Activated CD4-positive, alpha-beta memory T cell treated with anti-CD3 and anti-CD28 coated beads for 36 hours (primary cell): Measurements from ENCODE around the gene HECTD4. TPM values are rescaled to one million over a fixed set of nuclear protein-coding genes. Genes with fewer than 3 reads are reported as not detected.

ENCODE experiments used
- CTCF ChIA-PET: fragments of 350-600 bp; sonication (Branson Sonifier 250); formaldehyde crosslinking; loops from one replicate; lab custom pipeline; 2021; ENCODE audit warnings: antibody characterized with exemption, inconsistent platforms; lab: Charles Lee
- POLR2A ChIA-PET: fragments of 350-600 bp; sonication (Branson Sonifier 250); formaldehyde crosslinking; loops from one replicate; lab custom pipeline; 2021; ENCODE audit warnings: antibody characterized with exemption; lab: Charles Lee
- DNase-seq: peaks from one replicate; pipeline ENCODE4 v3.0.0-alpha.2; 2020
- H3K27ac Mint-ChIP-seq: one replicate; pipeline ENCODE4 v1.8.0; 2021; ENCODE audit warnings: mixed read lengths
- H3K27me3 Mint-ChIP-seq: one replicate; pipeline ENCODE4 v1.8.0; 2021; ENCODE audit warnings: mixed read lengths
- H3K36me3 Mint-ChIP-seq: one replicate; pipeline ENCODE4 v1.8.0; 2021; ENCODE audit warnings: mixed read lengths
- H3K4me1 Mint-ChIP-seq: one replicate; pipeline ENCODE4 v1.8.0; 2021; ENCODE audit warnings: low read depth, mixed read lengths
- H3K4me3 Mint-ChIP-seq: one replicate; pipeline ENCODE4 v1.8.0; 2021; ENCODE audit warnings: mild to moderate bottlenecking, mixed read lengths
- H3K9me3 Mint-ChIP-seq: one replicate; pipeline ENCODE4 v1.8.0; 2021; ENCODE audit warnings: mixed read lengths
- intact Hi-C: fragments of 100-400 bp; cut with micrococcal nuclease; formaldehyde crosslinking; loops from one replicate; pipeline ENCODE4 v1.15.1; 2023
- total RNA-seq, 2 experiments: library from RNA; stranded (reverse); gene quantifications; one replicate each; pipeline ENCODE4 v1.2.3, GENCODE V29; 2021

The HECTD4 gene
- total RNA-seq, 2 experiments from 2014 or later = 24.0 to 24.4 TPM

GRCh38 chr12:112191201-112191600, 191.0 kb downstream of the HECTD4 start:
- intact Hi-C loops = no loop called here
- Mint-ChIP-seq H3K27me3 (no peaks in the 10 kb centered on the region), H3K4me1 (no peaks in the 10 kb centered on the region), H3K36me3 (peaks cover 15% of the 10 kb centered on the region), H3K9me3 (no peaks in the 10 kb centered on the region), H3K27ac (no peak overlapping the region), H3K4me3 (no peak overlapping the region)
- POLR2A ChIA-PET = no interaction called here
- no peak for DNase-seq
- CTCF ChIA-PET = no interaction called here

- Mint-ChIP-seq H3K4me3 (no peak overlapping the region), H3K27me3 (no peaks in the 10 kb centered on the region), H3K9me3 (no peaks in the 10 kb centered on the region), H3K4me1 (no peaks in the 10 kb centered on the region), H3K27ac (no peak overlapping the region), H3K36me3 (peaks cover 16% of the 10 kb centered on the region)
- POLR2A ChIA-PET = no interaction called here
- intact Hi-C loops = no loop called here
- CTCF ChIA-PET = no interaction called here
- no peak for DNase-seq
Measured at GRCh38 chr12:112190231-112191025, 191.8 kb downstream of the HECTD4 start.

- ChIA-PET CTCF (no interaction called here), POLR2A (no interaction called here)
- DNase-seq = no peak
- H3K36me3 Mint-ChIP-seq = peaks cover 19% of the 10 kb centered on the region
- intact Hi-C loops = loop anchor here (10.0 kb wide), 1 partner anchor 243 kb away; no protein-coding TSS in a partner anchor
- H3K4me1 Mint-ChIP-seq = peaks cover 7% of the 10 kb centered on the region
- H3K27me3 Mint-ChIP-seq = no peaks in the 10 kb centered on the region
- H3K9me3 Mint-ChIP-seq = no peaks in the 10 kb centered on the region
- H3K4me3 Mint-ChIP-seq = no peak overlapping the region
- no peak overlapping the region for H3K27ac Mint-ChIP-seq
Measured at GRCh38 chr12:112188130-112188830, 194.0 kb downstream of the HECTD4 start.

- CTCF ChIA-PET = interaction anchor here (2.0 kb wide), 1 partner anchor 13 kb away, joined by 6 read pairs; no protein-coding TSS in a partner anchor
Measured at GRCh38 chr12:112185093-112185923, 196.9 kb downstream of the HECTD4 start.

GRCh38 chr12:112184056-112184887, 198.0 kb downstream of the HECTD4 start:
- Mint-ChIP-seq H3K36me3 (peaks cover 15% of the 10 kb centered on the region), H3K4me3 (no peak overlapping the region), H3K4me1 (peaks cover 20% of the 10 kb centered on the region), H3K27me3 (no peaks in the 10 kb centered on the region), H3K27ac (no peak overlapping the region), H3K9me3 (no peaks in the 10 kb centered on the region)
- POLR2A ChIA-PET = interaction anchor here (1.7 to 1.8 kb wide), 2 partner anchors 54 to 58 kb away, joined by 6 to 7 read pairs; partner anchors contain the start of gene TRAFD1
- intact Hi-C loops = loop anchor here (10.0 kb wide), 1 partner anchor 239 kb away; no protein-coding TSS in a partner anchor
- DNase-seq = no peak
- CTCF ChIA-PET = no interaction called here

More at GRCh38 chr12:112185093-112185923, 196.9 kb downstream of the HECTD4 start:
- Mint-ChIP-seq H3K4me1 (peaks cover 19% of the 10 kb centered on the region), H3K27ac (no peak overlapping the region), H3K36me3 (peaks cover 17% of the 10 kb centered on the region), H3K4me3 (no peak overlapping the region), H3K9me3 (no peaks in the 10 kb centered on the region), H3K27me3 (no peaks in the 10 kb centered on the region)
- intact Hi-C loops = loop anchor here (10.0 kb wide), 1 partner anchor 241 kb away; no protein-coding TSS in a partner anchor
- POLR2A ChIA-PET = no interaction called here
- DNase-seq = no peak

GRCh38 chr12:112183141-112184021, 198.8 kb downstream of the HECTD4 start:
- peak; percentile 69 for DNase-seq
- no peak overlapping the region for H3K4me3 Mint-ChIP-seq
- POLR2A ChIA-PET = interaction anchor here (0.6 to 1.8 kb wide), 3 partner anchors 53 to 191 kb away, joined by 4 to 7 read pairs (median 6); partner anchors contain the start of gene TRAFD1

GRCh38 chr12:112182499-112182898, 199.7 kb downstream of the HECTD4 start:
- intact Hi-C loops = loop anchor here (2.0 to 10.0 kb wide), 2 partner anchors 86 to 238 kb away; no protein-coding TSS in a partner anchor
- Mint-ChIP-seq H3K4me3 (no peak overlapping the region), H3K4me1 (peaks cover 20% of the 10 kb centered on the region), H3K36me3 (peaks cover 17% of the 10 kb centered on the region), H3K27me3 (no peaks in the 10 kb centered on the region), H3K27ac (no peak overlapping the region), H3K9me3 (no peaks in the 10 kb centered on the region)
- CTCF ChIA-PET = interaction anchor here (0.7 kb wide), 1 partner anchor 193 kb away, joined by 3 read pairs; no protein-coding TSS in a partner anchor
- POLR2A ChIA-PET = interaction anchor here (1.7 to 1.8 kb wide), 2 partner anchors 52 to 57 kb away, joined by 6 to 7 read pairs; partner anchors contain the start of gene TRAFD1
- no peak for DNase-seq

More at GRCh38 chr12:112183141-112184021, 198.8 kb downstream of the HECTD4 start:
- peaks cover 20% of the 10 kb centered on the region for H3K4me1 Mint-ChIP-seq
- peak overlapping the region; percentile 46 for H3K27ac Mint-ChIP-seq
- no peaks in the 10 kb centered on the region for H3K9me3 Mint-ChIP-seq
- H3K36me3 Mint-ChIP-seq = peaks cover 17% of the 10 kb centered on the region
- intact Hi-C loops = loop anchor here (1.0 to 10.0 kb wide), 4 partner anchors 53 to 239 kb away; no protein-coding TSS in a partner anchor
- CTCF ChIA-PET = interaction anchor here (0.6 kb wide), 1 partner anchor 205 kb away, joined by 3 read pairs; no protein-coding TSS in a partner anchor
- H3K27me3 Mint-ChIP-seq = no peaks in the 10 kb centered on the region

- no peak overlapping the region for H3K27ac Mint-ChIP-seq
- peaks cover 14% of the 10 kb centered on the region for H3K36me3 Mint-ChIP-seq
- ChIA-PET POLR2A (interaction anchor here (0.6 kb wide), 1 partner anchor 47 kb away, joined by 3 read pairs; no protein-coding TSS in a partner anchor), CTCF (no interaction called here)
- intact Hi-C loops = loop anchor here (10.0 kb wide), 1 partner anchor 236 kb away; no protein-coding TSS in a partner anchor
- H3K9me3 Mint-ChIP-seq = no peaks in the 10 kb centered on the region
- no peak overlapping the region for H3K4me3 Mint-ChIP-seq
- H3K4me1 Mint-ChIP-seq = peaks cover 20% of the 10 kb centered on the region
- H3K27me3 Mint-ChIP-seq = no peaks in the 10 kb centered on the region
- no peak for DNase-seq
Measured at GRCh38 chr12:112180422-112180821, 201.8 kb downstream of the HECTD4 start.

- Mint-ChIP-seq H3K27ac (no peak overlapping the region), H3K27me3 (no peaks in the 10 kb centered on the region), H3K9me3 (no peaks in the 10 kb centered on the region), H3K4me3 (no peak overlapping the region), H3K4me1 (peaks cover 20% of the 10 kb centered on the region), H3K36me3 (peaks cover 17% of the 10 kb centered on the region)
- CTCF ChIA-PET = no interaction called here
- POLR2A ChIA-PET = no interaction called here
- intact Hi-C loops = loop anchor here (10.0 kb wide), 1 partner anchor 235 kb away; no protein-coding TSS in a partner anchor
- DNase-seq = no peak
Measured at GRCh38 chr12:112179916-112180315, 202.3 kb downstream of the HECTD4 start.

GRCh38 chr12:112179341-112179740, 202.9 kb downstream of the HECTD4 start:
- H3K36me3 Mint-ChIP-seq = peaks cover 14% of the 10 kb centered on the region
- CTCF ChIA-PET = no interaction called here
- DNase-seq = no peak
- no peak overlapping the region for H3K4me3 Mint-ChIP-seq
- POLR2A ChIA-PET = no interaction called here
- intact Hi-C loops = no loop called here
- H3K9me3 Mint-ChIP-seq = no peaks in the 10 kb centered on the region
- no peak overlapping the region for H3K27ac Mint-ChIP-seq
- no peaks in the 10 kb centered on the region for H3K27me3 Mint-ChIP-seq
- H3K4me1 Mint-ChIP-seq = peaks cover 20% of the 10 kb centered on the region
